K562 (cell line): ENCODE measurements around the gene RASGRP4. TPM values are rescaled to one million over a fixed set of nuclear protein-coding genes. Genes with fewer than 3 reads are reported as not detected.
A peak's percentile ranks its signal among the peaks of the same experiment; 100 is the strongest.

ENCODE experiments used
- ARID1B ChIP-seq: fragments of 450-650 bp; IDR thresholded peaks from 2 replicates; pipeline ENCODE4 v1.6.1; 2016; ENCODE audit warnings: antibody characterized with exemption, mild to moderate bottlenecking, inconsistent platforms
- BRF2 ChIP-seq: IDR thresholded peaks from 3 replicates; pipeline ENCODE4 v1.6.1; 2011; ENCODE audit warnings: borderline replicate concordance, mild to moderate bottlenecking; ENCODE audit not compliant: insufficient read length, insufficient read depth
- E2F8 ChIP-seq: fragments of 450-650 bp; IDR thresholded peaks from 2 replicates; pipeline ENCODE4 v1.7.1; 2018; ENCODE audit warnings: mild to moderate bottlenecking, low read depth; ENCODE audit not compliant: partially characterized antibody
- GATAD2A ChIP-seq: fragments of 450-650 bp; IDR thresholded peaks from 2 replicates; pipeline ENCODE4 v1.6.1; 2017
- HMGXB4 ChIP-seq: sonication (generic); formaldehyde crosslinking; IDR thresholded peaks from 2 replicates; pipeline ENCODE4 v1.8.1; 2023; ENCODE audit warnings: mild to moderate bottlenecking, missing genetic modification reagents
- KLF10 ChIP-seq: fragments of 250-450 bp; sonication (Bioruptor Pico); IDR thresholded peaks from 2 replicates; pipeline ENCODE4 v1.6.1; 2021; ENCODE audit warnings: matching md5 sums
- MECOM ChIP-seq: fragments of 250-450 bp; sonication (Bioruptor Pico); IDR thresholded peaks from 2 replicates; pipeline ENCODE4 v1.8.0; 2022; ENCODE audit warnings: inconsistent platforms
- MEIS2 ChIP-seq: fragments of 450-650 bp; IDR thresholded peaks from 2 replicates; pipeline ENCODE4 v1.6.1; 2014; ENCODE audit warnings: mild to moderate bottlenecking; ENCODE audit not compliant: partially characterized antibody
- PML ChIP-seq: IDR thresholded peaks from 2 replicates; pipeline ENCODE4 v1.6.1; 2012; ENCODE audit warnings: low read length, inconsistent platforms
- RCOR1 ChIP-seq, 2 experiments: IDR thresholded peaks; 2 replicates each; pipeline ENCODE4 v1.6.1; 2012; ENCODE audit warnings: low read depth in 2 of 2, low read length in 2 of 2, borderline replicate concordance in 1 of 2, improper control_type of control experiment in 1 of 2
- RNF2 ChIP-seq: sonication (generic); IDR thresholded peaks from 2 replicates; pipeline ENCODE4 v1.6.1; 2016
- TRIM28 ChIP-seq: fragments of 450-650 bp; IDR thresholded peaks from 2 replicates; pipeline ENCODE4 v1.6.1; 2017
- XRCC5 ChIP-seq: fragments of 200-400 bp; formaldehyde crosslinking; IDR thresholded peaks from 2 replicates; pipeline ENCODE4 v1.6.1; 2017; ENCODE audit warnings: low read depth, mild to moderate bottlenecking, low read length
- ZBTB2 ChIP-seq: fragments of 450-650 bp; IDR thresholded peaks from 2 replicates; pipeline ENCODE4 v1.6.1; 2016; ENCODE audit warnings: antibody characterized with exemption
- ZBTB33 ChIP-seq: sonication (generic); formaldehyde crosslinking; IDR thresholded peaks from 2 replicates; pipeline ENCODE4 v1.8.1; 2023; ENCODE audit warnings: mild to moderate bottlenecking, missing genetic modification reagents
- ZNF217 ChIP-seq: sonication (generic); formaldehyde crosslinking; IDR thresholded peaks from 2 replicates; pipeline ENCODE4 v1.8.0; 2022; ENCODE audit warnings: mild to moderate bottlenecking, missing genetic modification reagents
- polyA plus RNA-seq, 8 experiments: library from polyadenylated mRNA; depleted of rRNA in 4 of 8; stranded (reverse) in 5 of 8; unstranded in 3 of 8; fragments of >200 nt; fragmentation: Nextera tagmentation in 2 of 8; fragmentation: Illumina TruSeq in 1 of 8; extraction: Ambion mirVana in 2 of 8; extraction: Trizol in 1 of 8; gene quantifications; 2 replicates each; pipeline versions ENCODE4 v1.2.1 to v1.2.3, GENCODE V29; 2011 to 2014; ENCODE audit warnings: inconsistent platforms in 1 of 8, missing spikeins in 1 of 8
- total RNA-seq, 7 experiments: library from RNA; depleted of rRNA in 6 of 7; stranded (reverse); fragments of >200 nt in 6 of 7; fragmentation: Illumina TruSeq in 2 of 7; extraction: Trizol in 2 of 7; gene quantifications; 2 replicates each; pipeline versions ENCODE4 v1.2.1 to v1.2.3, GENCODE V29; 2011 to 2021; ENCODE audit warnings: low replicate concordance in 1 of 7

Gene RASGRP4
- total and polyA plus RNA-seq, 9 of the 15 experiments (the other 6 are each of a cell fraction or from before 2014, with no cell fraction given), result 0.39 to 4.6 (median 3.8) TPM

GRCh38 chr19:38392707-38393308, 33.2 kb downstream of the RASGRP4 start (continued):
- no peak for TF ChIP-seq HMGXB4
- no peak for TF ChIP-seq XRCC5
- no peak for TF ChIP-seq RNF2
- TF ChIP-seq KLF10 (CRISPR knock-in tag), result no peak
- TF ChIP-seq MECOM (CRISPR knock-in tag), result no peak
- TF ChIP-seq ARID1B, result peak; percentile 72
- TF ChIP-seq E2F8, result peak; percentile 18
- TF ChIP-seq RCOR1 (IDR thresholded peaks at IDR 0.05; ENCODE audit: borderline replicate concordance in 1 of 2, low read depth in 2 of 2, low read length in 2 of 2), result 0 out of 4 replicates have a peak, but pooled peaks of 1 of the 2 experiments have one; percentile 42
- no peak for TF ChIP-seq ZBTB33
- no peak for TF ChIP-seq BRF2
- no peak for TF ChIP-seq TRIM28
- no peak for TF ChIP-seq GATAD2A
- no peak for TF ChIP-seq PML
- peak; percentile 25 for TF ChIP-seq MEIS2
- TF ChIP-seq ZBTB2, result peak; percentile 29; the same call in 1 of the 2 replicates
- no peak for TF ChIP-seq ZNF217 (CRISPR knock-in tag)
